Endothelial cell (in vitro differentiated cells): ENCODE results near the gene ADAMTSL4. TPM values are rescaled to one million over a fixed set of nuclear protein-coding genes. Genes with fewer than 3 reads are reported as not detected.

Source experiments
- DNase-seq: peaks from one replicate; pipeline ENCODE4 v3.0.0; 2021; ENCODE audit warnings: low spot score
- H3K27ac Mint-ChIP-seq: one replicate; pipeline ENCODE4 v1.8.0; 2021; ENCODE audit warnings: mixed read lengths, inconsistent platforms; ENCODE audit not compliant: unreplicated experiment
- H3K27me3 Mint-ChIP-seq: one replicate; pipeline ENCODE4 v1.8.0; 2021; ENCODE audit warnings: mild to moderate bottlenecking, moderate library complexity, mixed read lengths, inconsistent platforms; ENCODE audit not compliant: unreplicated experiment
- H3K36me3 Mint-ChIP-seq: one replicate; pipeline ENCODE4 v1.8.0; 2021; ENCODE audit warnings: mild to moderate bottlenecking, low read depth, mixed read lengths, inconsistent platforms; ENCODE audit not compliant: unreplicated experiment
- H3K4me1 Mint-ChIP-seq: one replicate; pipeline ENCODE4 v1.8.0; 2021; ENCODE audit warnings: mild to moderate bottlenecking, mixed read lengths, inconsistent platforms; ENCODE audit not compliant: unreplicated experiment
- H3K4me3 Mint-ChIP-seq: one replicate; pipeline ENCODE4 v1.8.0; 2021; ENCODE audit warnings: mild to moderate bottlenecking, mixed read lengths, inconsistent platforms; ENCODE audit not compliant: unreplicated experiment
- H3K9me3 Mint-ChIP-seq: one replicate; pipeline ENCODE4 v1.8.0; 2021; ENCODE audit warnings: mixed read lengths, inconsistent platforms; ENCODE audit not compliant: unreplicated experiment
- total RNA-seq: library from RNA; stranded (reverse); fragmentation: NEBNext Ultra II Directional; extraction: Animal tissue kit (Norgen Biotek cat#: 25700); gene quantifications from one replicate; pipeline ENCODE4 v1.2.1, GENCODE V29; 2021; ENCODE audit not compliant: unreplicated experiment
- TF ChIP-seq, protein P1 (sequence below): fragments of 200-600 bp; sonication (generic); IDR thresholded peaks from one replicate; pipeline ENCODE4 v1.5.0; 2021; ENCODE audit warnings: antibody characterized with exemption; ENCODE audit not compliant: unreplicated experiment

Gene ADAMTSL4
- total RNA-seq, 1 donor from 2014 or later, result 0.36 TPM

DNA sequence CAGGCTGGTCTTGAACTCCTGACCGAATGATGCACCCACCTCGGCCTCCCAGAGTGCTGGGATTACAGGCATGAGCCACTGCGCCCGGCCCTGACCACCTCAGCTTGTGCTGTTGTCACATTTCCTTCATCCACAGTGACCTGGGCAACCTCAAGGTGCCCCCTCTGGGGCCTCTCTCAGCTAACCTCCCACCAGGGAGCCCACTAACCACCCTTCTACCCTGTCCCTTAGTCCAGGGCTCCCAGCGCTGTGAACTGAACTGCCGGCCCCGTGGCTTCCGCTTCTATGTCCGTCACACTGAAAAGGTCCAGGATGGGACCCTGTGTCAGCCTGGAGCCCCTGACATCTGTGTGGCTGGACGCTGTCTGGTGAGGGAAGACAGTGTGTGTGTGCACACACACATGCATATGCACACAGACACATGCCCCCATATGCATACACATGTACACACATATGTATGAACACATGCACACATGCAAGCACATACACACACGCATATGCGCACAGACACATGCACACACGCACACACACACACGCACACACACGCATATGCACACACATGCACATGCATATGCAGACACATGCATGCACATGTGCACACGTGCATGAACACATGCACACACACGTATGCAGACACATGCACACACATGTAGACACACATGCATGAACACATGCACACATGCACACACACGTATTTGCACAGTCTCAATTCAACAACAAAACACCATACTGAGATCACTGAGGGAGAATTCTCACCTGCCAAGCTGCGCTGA is 6.2 kb downstream of the ADAMTSL4 start:
- peaks cover 11% of the 10 kb centered on the region for H3K4me1 Mint-ChIP-seq
- peaks cover 5% of the 10 kb centered on the region for H3K36me3 Mint-ChIP-seq
- TF ChIP-seq, protein P1, sequence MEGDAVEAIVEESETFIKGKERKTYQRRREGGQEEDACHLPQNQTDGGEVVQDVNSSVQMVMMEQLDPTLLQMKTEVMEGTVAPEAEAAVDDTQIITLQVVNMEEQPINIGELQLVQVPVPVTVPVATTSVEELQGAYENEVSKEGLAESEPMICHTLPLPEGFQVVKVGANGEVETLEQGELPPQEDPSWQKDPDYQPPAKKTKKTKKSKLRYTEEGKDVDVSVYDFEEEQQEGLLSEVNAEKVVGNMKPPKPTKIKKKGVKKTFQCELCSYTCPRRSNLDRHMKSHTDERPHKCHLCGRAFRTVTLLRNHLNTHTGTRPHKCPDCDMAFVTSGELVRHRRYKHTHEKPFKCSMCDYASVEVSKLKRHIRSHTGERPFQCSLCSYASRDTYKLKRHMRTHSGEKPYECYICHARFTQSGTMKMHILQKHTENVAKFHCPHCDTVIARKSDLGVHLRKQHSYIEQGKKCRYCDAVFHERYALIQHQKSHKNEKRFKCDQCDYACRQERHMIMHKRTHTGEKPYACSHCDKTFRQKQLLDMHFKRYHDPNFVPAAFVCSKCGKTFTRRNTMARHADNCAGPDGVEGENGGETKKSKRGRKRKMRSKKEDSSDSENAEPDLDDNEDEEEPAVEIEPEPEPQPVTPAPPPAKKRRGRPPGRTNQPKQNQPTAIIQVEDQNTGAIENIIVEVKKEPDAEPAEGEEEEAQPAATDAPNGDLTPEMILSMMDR, result no peak
- H3K4me3 Mint-ChIP-seq, result peak overlapping the region; percentile 59
- peaks cover 19% of the 10 kb centered on the region for H3K27me3 Mint-ChIP-seq
- H3K9me3 Mint-ChIP-seq, result no peaks in the 10 kb centered on the region
- DNase-seq, result no peak
- H3K27ac Mint-ChIP-seq, result no peak overlapping the region

DNA sequence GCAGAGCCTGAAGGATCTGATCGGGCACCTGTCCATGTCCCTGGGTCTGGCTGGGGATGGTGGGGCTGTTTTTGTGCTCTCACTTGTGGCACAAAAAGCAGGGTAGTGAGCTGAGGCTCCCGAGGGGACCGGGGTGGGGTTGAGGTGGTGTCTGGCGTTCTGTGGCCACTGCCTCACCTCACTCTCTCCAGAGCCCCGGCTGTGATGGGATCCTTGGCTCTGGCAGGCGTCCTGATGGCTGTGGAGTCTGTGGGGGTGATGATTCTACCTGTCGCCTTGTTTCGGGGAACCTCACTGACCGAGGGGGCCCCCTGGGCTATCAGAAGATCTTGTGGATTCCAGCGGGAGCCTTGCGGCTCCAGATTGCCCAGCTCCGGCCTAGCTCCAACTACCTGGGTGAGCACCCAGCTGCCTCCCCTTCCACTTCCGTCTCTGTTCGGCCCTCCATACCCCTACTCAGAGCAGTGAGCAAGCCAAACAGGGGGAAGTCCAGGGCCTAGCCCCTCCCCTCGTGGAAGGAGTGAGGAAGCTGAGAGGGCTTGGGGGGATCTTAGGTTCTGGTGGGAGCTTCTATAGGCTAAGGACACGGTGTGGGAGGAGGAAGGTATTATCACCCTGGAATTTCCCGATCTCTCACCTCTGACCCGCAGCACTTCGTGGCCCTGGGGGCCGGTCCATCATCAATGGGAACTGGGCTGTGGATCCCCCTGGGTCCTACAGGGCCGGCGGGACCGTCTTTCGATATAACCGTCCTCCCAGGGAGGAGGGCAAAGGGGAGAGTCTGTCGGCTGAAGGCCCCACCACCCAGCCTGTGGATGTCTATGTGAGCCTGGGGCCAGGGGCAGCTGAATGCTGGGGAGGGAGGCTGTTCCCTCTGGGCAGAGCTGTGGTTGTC is 7.0 kb downstream of the ADAMTSL4 start:
- no peak for DNase-seq
- peaks cover 5% of the 10 kb centered on the region for H3K36me3 Mint-ChIP-seq
- H3K27ac Mint-ChIP-seq, result no peak overlapping the region
- H3K4me3 Mint-ChIP-seq, result no peak overlapping the region
- TF ChIP-seq, protein P1, result no peak
- peaks cover 19% of the 10 kb centered on the region for H3K27me3 Mint-ChIP-seq
- H3K4me1 Mint-ChIP-seq, result peaks cover 16% of the 10 kb centered on the region
- H3K9me3 Mint-ChIP-seq, result no peaks in the 10 kb centered on the region

DNA sequence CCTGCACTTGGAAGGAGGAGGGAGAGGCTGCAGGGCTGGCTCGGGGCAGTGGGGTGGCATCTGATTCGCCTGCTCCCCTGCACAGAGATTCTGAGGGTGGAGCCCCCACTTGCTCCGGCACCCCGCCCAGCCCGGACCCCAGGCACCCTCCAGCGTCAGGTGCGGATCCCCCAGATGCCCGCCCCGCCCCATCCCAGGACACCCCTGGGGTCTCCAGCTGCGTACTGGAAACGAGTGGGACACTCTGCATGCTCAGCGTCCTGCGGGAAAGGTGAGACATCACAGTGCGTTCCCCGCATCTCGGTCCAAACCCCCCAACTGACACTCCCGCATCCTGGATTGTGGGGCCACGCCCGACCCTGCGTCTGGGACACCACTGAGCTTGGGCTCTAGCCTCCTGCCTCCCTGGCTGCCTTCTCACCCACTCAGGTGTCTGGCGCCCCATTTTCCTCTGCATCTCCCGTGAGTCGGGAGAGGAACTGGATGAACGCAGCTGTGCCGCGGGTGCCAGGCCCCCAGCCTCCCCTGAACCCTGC is 7.9 kb downstream of the ADAMTSL4 start:
- TF ChIP-seq, protein P1, result no peak
- Mint-ChIP-seq H3K36me3 (peaks cover 5% of the 10 kb centered on the region), H3K27ac (no peak overlapping the region), H3K4me3 (no peak overlapping the region), H3K4me1 (peaks cover 20% of the 10 kb centered on the region), H3K27me3 (peaks cover 22% of the 10 kb centered on the region), H3K9me3 (no peaks in the 10 kb centered on the region)
- no peak for DNase-seq

DNA sequence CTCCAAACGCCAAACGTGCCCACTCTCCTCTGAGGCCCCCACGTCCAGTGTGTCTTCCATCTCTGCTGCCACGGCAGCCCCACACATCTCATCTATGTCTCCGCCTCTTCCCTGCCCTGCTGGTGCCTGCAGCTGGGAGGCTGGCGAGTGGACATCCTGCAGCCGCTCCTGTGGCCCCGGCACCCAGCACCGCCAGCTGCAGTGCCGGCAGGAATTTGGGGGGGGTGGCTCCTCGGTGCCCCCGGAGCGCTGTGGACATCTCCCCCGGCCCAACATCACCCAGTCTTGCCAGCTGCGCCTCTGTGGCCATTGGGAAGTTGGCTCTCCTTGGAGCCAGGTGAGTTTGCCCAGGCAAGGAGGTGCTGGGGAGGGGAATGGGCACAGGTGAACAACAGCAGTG is 8.6 kb downstream of the ADAMTSL4 start:
- Mint-ChIP-seq H3K27me3 (peaks cover 18% of the 10 kb centered on the region), H3K4me1 (peaks cover 26% of the 10 kb centered on the region), H3K36me3 (peaks cover 5% of the 10 kb centered on the region), H3K9me3 (no peaks in the 10 kb centered on the region), H3K27ac (no peak overlapping the region), H3K4me3 (no peak overlapping the region)
- DNase-seq, result no peak
- TF ChIP-seq, protein P1, result no peak
